ENCODE results near the gene HMGN2. TPM values are rescaled to one million over a fixed set of nuclear protein-coding genes. Genes with fewer than 3 reads are reported as not detected.

HMGN2 gene
- total and polyA plus RNA-seq, 2 donors (not counting 1 experiment from before 2014, with no cell fraction given), result 170 to 442 TPM

DNA sequence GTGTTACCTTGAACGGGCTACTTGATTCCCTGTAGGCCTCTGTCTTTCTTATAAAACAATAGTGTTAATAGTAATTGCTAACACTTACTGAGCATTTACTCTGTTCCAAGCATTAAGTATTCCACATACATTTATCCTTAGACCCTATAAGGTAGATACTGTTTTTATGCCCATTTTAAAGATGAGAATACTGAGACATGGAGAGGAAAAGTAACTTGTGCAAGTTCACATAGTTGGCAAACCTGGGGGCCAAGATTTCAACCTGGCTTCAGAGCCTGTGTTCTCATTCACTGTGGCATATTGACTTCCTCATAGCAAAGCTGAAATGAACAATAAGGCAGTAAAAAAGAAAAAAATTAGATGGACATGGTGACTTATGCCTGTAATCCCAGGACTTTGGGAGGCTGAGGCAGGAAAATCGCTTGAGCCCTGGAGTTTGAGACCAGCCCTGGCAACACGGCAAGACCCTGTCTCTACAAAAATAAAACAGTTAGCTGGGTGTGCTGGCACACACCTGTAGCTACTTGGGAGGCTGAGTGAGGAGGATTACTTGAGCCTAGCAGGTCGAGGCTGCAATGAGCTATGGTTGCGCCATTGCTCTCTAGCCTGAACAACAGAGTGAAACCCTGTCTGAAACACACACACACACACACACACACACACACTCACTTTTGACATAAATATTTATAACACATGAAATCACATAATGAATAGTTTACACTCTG is 19.6 kb upstream of the HMGN2 start:
- no peaks in the 10 kb centered on the region for H3K9me3 ChIP-seq (ENCODE audit: control insufficient read depth, insufficient read depth, low read depth, low read length)
- H3K4me3 ChIP-seq (replicated peaks in 1 of 4; ENCODE audit: control extremely low read depth in 1 of 4, insufficient read depth in 1 of 4, low read depth in 3 of 4, low read length in 4 of 4), result no peak overlapping the region
- H3K79me2 ChIP-seq (ENCODE audit: control insufficient read depth, insufficient read depth, low read length), result no peaks in the 10 kb centered on the region
- H2AFZ ChIP-seq (ENCODE audit: low read length), result no peak overlapping the region
- H3K4me1 ChIP-seq (ENCODE audit: control insufficient read depth, extremely low read depth, insufficient read depth, low read length), result no peaks in the 10 kb centered on the region
- H3K36me3 ChIP-seq (ENCODE audit: control insufficient read depth, insufficient read depth, low read length), result peaks cover 6% of the 10 kb centered on the region
- peak in 1 of 2 donors; percentile 34 for DNase-seq (ENCODE audit: low read depth in 2 of 2)
- no peak overlapping the region for H3K9ac ChIP-seq (ENCODE audit: insufficient read depth, low read length)
- no peaks in the 10 kb centered on the region for H4K20me1 ChIP-seq (ENCODE audit: control insufficient read depth, extremely low read depth, insufficient read depth, low read length)
- H3K27ac ChIP-seq (ENCODE audit: insufficient read depth, low read length), result no peak overlapping the region
- TF ChIP-seq, protein P1, sequence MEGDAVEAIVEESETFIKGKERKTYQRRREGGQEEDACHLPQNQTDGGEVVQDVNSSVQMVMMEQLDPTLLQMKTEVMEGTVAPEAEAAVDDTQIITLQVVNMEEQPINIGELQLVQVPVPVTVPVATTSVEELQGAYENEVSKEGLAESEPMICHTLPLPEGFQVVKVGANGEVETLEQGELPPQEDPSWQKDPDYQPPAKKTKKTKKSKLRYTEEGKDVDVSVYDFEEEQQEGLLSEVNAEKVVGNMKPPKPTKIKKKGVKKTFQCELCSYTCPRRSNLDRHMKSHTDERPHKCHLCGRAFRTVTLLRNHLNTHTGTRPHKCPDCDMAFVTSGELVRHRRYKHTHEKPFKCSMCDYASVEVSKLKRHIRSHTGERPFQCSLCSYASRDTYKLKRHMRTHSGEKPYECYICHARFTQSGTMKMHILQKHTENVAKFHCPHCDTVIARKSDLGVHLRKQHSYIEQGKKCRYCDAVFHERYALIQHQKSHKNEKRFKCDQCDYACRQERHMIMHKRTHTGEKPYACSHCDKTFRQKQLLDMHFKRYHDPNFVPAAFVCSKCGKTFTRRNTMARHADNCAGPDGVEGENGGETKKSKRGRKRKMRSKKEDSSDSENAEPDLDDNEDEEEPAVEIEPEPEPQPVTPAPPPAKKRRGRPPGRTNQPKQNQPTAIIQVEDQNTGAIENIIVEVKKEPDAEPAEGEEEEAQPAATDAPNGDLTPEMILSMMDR (conservative IDR thresholded peaks at IDR 0.05 in 1 of 2, IDR thresholded peaks at IDR 0.05 in 1 of 2; ENCODE audit: low read depth in 1 of 2, low read length in 2 of 2), result no peak
- no peak for TF ChIP-seq EZH2 (IDR thresholded peaks at IDR 0.05; ENCODE audit: low read length, missing control alignments)
- no peaks in the 10 kb centered on the region for H3K27me3 ChIP-seq (ENCODE audit: control insufficient read depth, insufficient read depth, low read length)
- no peak overlapping the region for H3K4me2 ChIP-seq (ENCODE audit: extremely low read depth, insufficient read depth, low read length)

DNA sequence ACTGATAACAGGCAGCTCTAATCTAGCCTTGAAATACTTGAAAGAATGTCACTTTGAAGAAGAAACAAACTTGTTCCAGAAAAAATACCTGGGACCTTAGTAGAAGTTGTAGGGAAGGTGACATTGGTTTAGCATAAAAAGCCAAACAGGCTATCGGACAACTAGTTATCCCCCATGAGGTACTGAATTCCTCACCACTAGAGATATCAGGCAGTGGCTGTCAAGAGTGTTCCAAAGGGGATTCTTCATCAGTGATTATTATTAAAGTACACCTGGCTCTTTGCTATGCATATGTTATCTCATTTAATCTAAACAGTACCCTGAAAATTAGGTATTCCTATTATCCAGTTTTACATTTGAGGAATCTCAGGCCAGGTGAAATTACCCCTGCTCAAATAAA is 13.1 kb upstream of the HMGN2 start:
- Histone ChIP-seq H3K9ac (ENCODE audit: insufficient read depth, low read length) (no peak overlapping the region), H3K4me2 (ENCODE audit: extremely low read depth, insufficient read depth, low read length) (no peak overlapping the region), H4K20me1 (ENCODE audit: control insufficient read depth, extremely low read depth, insufficient read depth, low read length) (no peaks in the 10 kb centered on the region), H2AFZ (ENCODE audit: low read length) (no peak overlapping the region), H3K4me1 (ENCODE audit: control insufficient read depth, extremely low read depth, insufficient read depth, low read length) (no peaks in the 10 kb centered on the region), H3K9me3 (ENCODE audit: control insufficient read depth, insufficient read depth, low read depth, low read length) (no peaks in the 10 kb centered on the region), H3K27me3 (ENCODE audit: control insufficient read depth, insufficient read depth, low read length) (no peaks in the 10 kb centered on the region), H3K27ac (ENCODE audit: insufficient read depth, low read length) (no peak overlapping the region), H3K4me3 (replicated peaks in 1 of 4; ENCODE audit: control extremely low read depth in 1 of 4, insufficient read depth in 1 of 4, low read depth in 3 of 4, low read length in 4 of 4) (no peak overlapping the region), H3K79me2 (ENCODE audit: control insufficient read depth, insufficient read depth, low read length) (no peaks in the 10 kb centered on the region), H3K36me3 (ENCODE audit: control insufficient read depth, insufficient read depth, low read length) (peaks cover 12% of the 10 kb centered on the region)
- TF ChIP-seq EZH2 (IDR thresholded peaks at IDR 0.05; ENCODE audit: low read length, missing control alignments), result no peak
- TF ChIP-seq, protein P1 (conservative IDR thresholded peaks at IDR 0.05 in 1 of 2, IDR thresholded peaks at IDR 0.05 in 1 of 2; ENCODE audit: low read depth in 1 of 2, low read length in 2 of 2), result no peak
- no peak for DNase-seq (ENCODE audit: low read depth in 2 of 2)

DNA sequence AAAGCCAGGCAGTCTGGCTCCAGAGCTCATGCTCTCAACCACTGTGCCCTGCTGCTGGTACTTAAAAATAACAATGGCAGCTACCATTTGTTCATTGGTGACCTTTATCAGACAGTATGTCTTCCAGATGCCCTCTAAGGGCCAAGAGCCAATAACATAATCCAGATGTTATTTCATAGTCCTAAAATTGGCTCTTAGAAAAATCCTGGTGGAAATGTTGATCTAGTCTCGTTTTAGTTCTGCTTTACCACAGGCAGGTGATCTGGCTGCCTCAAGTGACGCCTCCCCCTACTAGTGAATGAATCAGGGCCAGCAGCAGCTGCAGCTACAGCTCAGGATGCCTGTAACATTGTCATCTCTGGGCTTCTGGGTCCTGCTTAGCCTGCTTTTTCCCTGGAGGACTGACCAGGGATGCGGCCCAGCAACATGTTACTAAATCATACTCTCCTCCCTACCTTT is 12.6 kb upstream of the HMGN2 start:
- Histone ChIP-seq H2AFZ (ENCODE audit: low read length) (no peak overlapping the region), H3K9ac (ENCODE audit: insufficient read depth, low read length) (no peak overlapping the region), H3K36me3 (ENCODE audit: control insufficient read depth, insufficient read depth, low read length) (peaks cover 15% of the 10 kb centered on the region), H3K27ac (ENCODE audit: insufficient read depth, low read length) (no peak overlapping the region), H3K4me3 (replicated peaks in 1 of 4; ENCODE audit: control extremely low read depth in 1 of 4, insufficient read depth in 1 of 4, low read depth in 3 of 4, low read length in 4 of 4) (no peak overlapping the region), H3K79me2 (ENCODE audit: control insufficient read depth, insufficient read depth, low read length) (no peaks in the 10 kb centered on the region), H3K4me1 (ENCODE audit: control insufficient read depth, extremely low read depth, insufficient read depth, low read length) (no peaks in the 10 kb centered on the region), H3K4me2 (ENCODE audit: extremely low read depth, insufficient read depth, low read length) (no peak overlapping the region), H3K27me3 (ENCODE audit: control insufficient read depth, insufficient read depth, low read length) (no peaks in the 10 kb centered on the region), H4K20me1 (ENCODE audit: control insufficient read depth, extremely low read depth, insufficient read depth, low read length) (no peaks in the 10 kb centered on the region), H3K9me3 (ENCODE audit: control insufficient read depth, insufficient read depth, low read depth, low read length) (no peaks in the 10 kb centered on the region)
- no peak for DNase-seq (ENCODE audit: low read depth in 2 of 2)
- TF ChIP-seq EZH2 (IDR thresholded peaks at IDR 0.05; ENCODE audit: low read length, missing control alignments), result no peak
- TF ChIP-seq, protein P1 (conservative IDR thresholded peaks at IDR 0.05 in 1 of 2, IDR thresholded peaks at IDR 0.05 in 1 of 2; ENCODE audit: low read depth in 1 of 2, low read length in 2 of 2), result no peak
